GM23248 (cell line): ENCODE data around the gene ETFA. TPM values are rescaled to one million over a fixed set of nuclear protein-coding genes. Genes with fewer than 3 reads are reported as not detected.

Source experiments
- DNase-seq: peaks from one replicate; pipeline ENCODE4 v3.0.0-alpha.2; 2015
- H2AFZ ChIP-seq: fragments of 200-600 bp; sonication (generic); 2 replicates; pipeline ENCODE4 v1.6.1; 2016; ENCODE audit warnings: antibody characterized with exemption
- H3F3A ChIP-seq: fragments of 200-600 bp; sonication (generic); 2 replicates; pipeline ENCODE4 v1.6.1; 2016; ENCODE audit warnings: mild to moderate bottlenecking, antibody characterized with exemption, mixed run types; ENCODE audit not compliant: insufficient read depth
- H3K27ac ChIP-seq: fragments of 200-600 bp; sonication (generic); 2 replicates; pipeline ENCODE4 v1.5.1; 2016; ENCODE audit warnings: mild to moderate bottlenecking
- H3K27me3 ChIP-seq: fragments of 200-600 bp; sonication (generic); replicated peaks from 2 replicates; pipeline ENCODE4 v1.6.1; 2016; ENCODE audit warnings: mild to moderate bottlenecking; ENCODE audit not compliant: insufficient read depth
- H3K36me3 ChIP-seq: fragments of 200-600 bp; sonication (generic); 2 replicates; pipeline ENCODE4 v1.6.1; 2016; ENCODE audit warnings: low read depth, mild to moderate bottlenecking
- H3K4me1 ChIP-seq: fragments of 200-600 bp; sonication (generic); 2 replicates; pipeline ENCODE4 v1.6.1; 2016; ENCODE audit warnings: mild to moderate bottlenecking; ENCODE audit not compliant: insufficient read depth
- H3K4me2 ChIP-seq: fragments of 200-600 bp; sonication (generic); one replicate; pipeline ENCODE4 v1.6.1; 2016; ENCODE audit warnings: mild to moderate bottlenecking; ENCODE audit not compliant: unreplicated experiment
- H3K4me3 ChIP-seq: fragments of 200-600 bp; sonication (generic); 2 replicates; pipeline ENCODE4 v1.5.1; 2016; ENCODE audit warnings: mild to moderate bottlenecking
- H3K79me2 ChIP-seq: fragments of 200-600 bp; sonication (generic); 2 replicates; pipeline ENCODE4 v1.6.1; 2016; ENCODE audit warnings: mild to moderate bottlenecking; ENCODE audit not compliant: insufficient read depth
- H3K9ac ChIP-seq: fragments of 200-600 bp; sonication (generic); 2 replicates; pipeline ENCODE4 v1.6.1; 2016; ENCODE audit warnings: mild to moderate bottlenecking
- H3K9me2 ChIP-seq: fragments of 200-600 bp; sonication (generic); 2 replicates; pipeline ENCODE4 v1.6.1; 2016; ENCODE audit warnings: mixed run types, mild to moderate bottlenecking, moderate library complexity; ENCODE audit not compliant: insufficient read depth
- H3K9me3 ChIP-seq: fragments of 200-600 bp; sonication (generic); one replicate; pipeline ENCODE4 v1.6.1; 2017; ENCODE audit warnings: low read depth
- H4K20me1 ChIP-seq: fragments of 200-600 bp; sonication (generic); 2 replicates; pipeline ENCODE4 v1.6.0; 2016; ENCODE audit not compliant: insufficient read depth
- EZH2 ChIP-seq: fragments of 200-600 bp; sonication (generic); IDR thresholded peaks from 2 replicates; pipeline ENCODE4 v1.6.1; 2018; ENCODE audit warnings: antibody characterized with exemption, mild to moderate bottlenecking; ENCODE audit not compliant: insufficient read depth, poor library complexity, severe bottlenecking
- EZH2phosphoT487 ChIP-seq: fragments of 200-600 bp; sonication (generic); IDR thresholded peaks from 2 replicates; pipeline ENCODE4 v1.6.1; 2018; ENCODE audit warnings: antibody characterized with exemption, moderate library complexity, mild to moderate bottlenecking, low read depth; ENCODE audit not compliant: insufficient read depth
- WGBS, 2 experiments: methylation state at CpG; one replicate each; pipeline ENCODE4 v1.1.6; 2015 to 2017; ENCODE audit warnings: low lambda C conversion rate in 2 of 2, low coverage in 1 of 2; ENCODE audit errors: missing lambda C conversion rate in 2 of 2; 5-methylcytosine and 5-hydroxymethylcytosine counted together
- in situ Hi-C: fragments of 300-500 bp; cut with MboI; formaldehyde crosslinking; loops from 2 replicates; pipeline ENCODE4 v1.15.0; 2020
- polyA plus RNA-seq: library from polyadenylated mRNA; unstranded; fragments of >200 nt; fragmentation: Nextera tagmentation; extraction: Ambion mirVana; gene quantifications from 2 replicates; pipeline ENCODE4 v1.2.1, GENCODE V29; 2016
- total RNA-seq: library from RNA; depleted of rRNA; stranded (reverse); fragments of >200 nt; shearing (Covaris generic); gene quantifications from 2 replicates; pipeline ENCODE4 v1.2.3, GENCODE V29; 2014

The ETFA gene
- total and polyA plus RNA-seq, 2 experiments from 2014 or later = 94.8 to 141 TPM

GRCh38 chr15:76253691-76254473 lies 57.4 kb downstream of the ETFA start:
- in situ Hi-C loops = no loop called here
- WGBS, 2 experiments = 76 to 80% methylated on average over 3 of the region's 3 CpGs
- Histone ChIP-seq H3K27ac (no peak overlapping the region), H2AFZ (no peak overlapping the region), H3K4me3 (no peak overlapping the region), H3K79me2 (0 out of 2 replicates have a peak, but pooled peaks cover 3% of the 10 kb centered on the region), H3K27me3 (no peaks in the 10 kb centered on the region), H3K36me3 (no peaks in the 10 kb centered on the region; the same call in 1 of the 2 replicates), H3F3A (no peaks in the 10 kb centered on the region), H3K9me3 (no peaks in the 10 kb centered on the region), H3K4me2 (no peak overlapping the region), H3K9me2 (no peaks in the 10 kb centered on the region), H3K4me1 (no peaks in the 10 kb centered on the region), H4K20me1 (no peaks in the 10 kb centered on the region), H3K9ac (no peak overlapping the region)
- TF ChIP-seq EZH2 (no peak), EZH2phosphoT487 (no peak)
- DNase-seq = no peak

- TF ChIP-seq EZH2phosphoT487 (no peak), EZH2 (no peak)
- 97 to 100% methylated on average over 2 of the region's 2 CpGs for WGBS, 2 experiments
These were observed 59.0 kb downstream of the ETFA start for GRCh38 chr15:76252249-76252648.

DNA sequence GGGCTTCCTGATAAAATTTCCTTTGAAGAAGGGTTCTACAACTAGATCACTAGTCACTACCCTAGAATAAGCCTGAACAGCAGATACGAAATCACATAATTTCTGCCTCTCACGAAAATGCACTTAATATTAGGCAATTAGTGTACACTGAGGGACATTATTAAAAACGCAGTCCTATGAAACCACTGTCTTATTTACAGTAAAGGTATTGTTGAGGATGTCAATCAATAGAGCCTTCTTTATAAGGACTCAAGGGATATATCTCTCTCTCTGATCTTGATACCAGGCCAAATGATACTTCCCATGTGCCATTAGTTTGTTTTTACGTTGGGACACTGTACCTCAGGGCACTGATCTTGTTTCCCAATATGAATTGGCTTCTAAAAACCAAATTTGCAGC lies 59.6 kb downstream of the ETFA start:
- Histone ChIP-seq H3K4me2 (no peak overlapping the region), H3K9me3 (no peaks in the 10 kb centered on the region), H3K27me3 (no peaks in the 10 kb centered on the region), H3K4me3 (no peak overlapping the region), H3F3A (no peaks in the 10 kb centered on the region), H3K9ac (no peak overlapping the region), H3K9me2 (no peaks in the 10 kb centered on the region), H3K36me3 (no peaks in the 10 kb centered on the region; the same call in 1 of the 2 replicates), H3K27ac (no peak overlapping the region), H3K79me2 (0 out of 2 replicates have a peak, but pooled peaks cover 3% of the 10 kb centered on the region), H2AFZ (no peak overlapping the region), H3K4me1 (no peaks in the 10 kb centered on the region), H4K20me1 (no peaks in the 10 kb centered on the region)
- WGBS, 2 experiments = 94 to 97% methylated on average over 4 of the region's 4 CpGs
- no peak for TF ChIP-seq EZH2phosphoT487
- TF ChIP-seq EZH2 = no peak
- no peak for DNase-seq
- in situ Hi-C loops = no loop called here

More at GRCh38 chr15:76252249-76252648, 59.0 kb downstream of the ETFA start:
- no peak for DNase-seq
- Histone ChIP-seq H3K4me2 (no peak overlapping the region), H3K4me3 (no peak overlapping the region), H3K9me2 (no peaks in the 10 kb centered on the region), H3K36me3 (no peaks in the 10 kb centered on the region; the same call in 1 of the 2 replicates), H3F3A (no peaks in the 10 kb centered on the region), H2AFZ (no peak overlapping the region), H3K9me3 (no peaks in the 10 kb centered on the region), H3K27ac (no peak overlapping the region), H3K9ac (no peak overlapping the region), H4K20me1 (no peaks in the 10 kb centered on the region), H3K27me3 (no peaks in the 10 kb centered on the region), H3K79me2 (0 out of 2 replicates have a peak, but pooled peaks cover 3% of the 10 kb centered on the region), H3K4me1 (no peaks in the 10 kb centered on the region)
- in situ Hi-C loops = no loop called here

- Histone ChIP-seq H3K27me3 (no peaks in the 10 kb centered on the region), H3K9me2 (no peaks in the 10 kb centered on the region), H3K4me3 (no peak overlapping the region), H2AFZ (no peak overlapping the region), H3K79me2 (no peaks in the 10 kb centered on the region), H3K27ac (no peak overlapping the region), H3K4me1 (no peaks in the 10 kb centered on the region), H3K4me2 (no peak overlapping the region), H4K20me1 (no peaks in the 10 kb centered on the region), H3K9ac (no peak overlapping the region), H3K36me3 (peaks cover 13% of the 10 kb centered on the region), H3F3A (no peaks in the 10 kb centered on the region), H3K9me3 (no peaks in the 10 kb centered on the region)
- in situ Hi-C loops = loop anchor here (25.0 kb wide), 1 partner anchor 592 kb away; no protein-coding TSS in a partner anchor
- TF ChIP-seq EZH2phosphoT487 (no peak), EZH2 (no peak)
- 47 to 58% methylated on average over 1 of the region's 1 CpG for WGBS, 2 experiments
- DNase-seq = no peak
These were observed 66.1 kb downstream of the ETFA start for GRCh38 chr15:76245072-76245610.
